Activated naive CD8-positive, alpha-beta T cell (primary cell): ENCODE measurements around the gene CELF2.

Source experiments
- H3K27ac Mint-ChIP-seq: one replicate; pipeline ENCODE4 v1.8.0; 2021; ENCODE audit warnings: mixed read lengths
- H3K27me3 Mint-ChIP-seq: one replicate; pipeline ENCODE4 v1.8.0; 2021; ENCODE audit warnings: mixed read lengths
- H3K36me3 Mint-ChIP-seq: one replicate; pipeline ENCODE4 v1.8.0; 2021; ENCODE audit warnings: mixed read lengths
- H3K4me1 Mint-ChIP-seq: one replicate; pipeline ENCODE4 v1.8.0; 2021; ENCODE audit warnings: low read depth, mixed read lengths
- H3K4me3 Mint-ChIP-seq: one replicate; pipeline ENCODE4 v1.8.0; 2021; ENCODE audit warnings: mild to moderate bottlenecking, mixed read lengths
- H3K9me3 Mint-ChIP-seq: one replicate; pipeline ENCODE4 v1.8.0; 2021; ENCODE audit warnings: low read depth, mixed read lengths

The CELF2 gene

GRCh38 chr10:11317936-11318670 is 300.4 kb downstream of the CELF2 start:
- Mint-ChIP-seq H3K4me3 (no peak overlapping the region), H3K4me1 (peaks cover 60% of the 10 kb centered on the region), H3K27ac (peak overlapping the region; percentile 90), H3K9me3 (no peaks in the 10 kb centered on the region), H3K27me3 (no peaks in the 10 kb centered on the region), H3K36me3 (peaks cover 19% of the 10 kb centered on the region)

- Mint-ChIP-seq H3K27ac (peak overlapping the region; percentile 90), H3K4me3 (no peak overlapping the region), H3K4me1 (peaks cover 64% of the 10 kb centered on the region), H3K36me3 (peaks cover 19% of the 10 kb centered on the region), H3K9me3 (no peaks in the 10 kb centered on the region), H3K27me3 (no peaks in the 10 kb centered on the region)
Measured at GRCh38 chr10:11318826-11319598, 301.3 kb downstream of the CELF2 start.

GRCh38 chr10:11319990-11320602 is 302.4 kb downstream of the CELF2 start:
- Mint-ChIP-seq H3K4me3 (peak overlapping the region; percentile 19), H3K36me3 (peaks cover 19% of the 10 kb centered on the region), H3K4me1 (peaks cover 65% of the 10 kb centered on the region), H3K27ac (peak overlapping the region; percentile 90), H3K27me3 (no peaks in the 10 kb centered on the region), H3K9me3 (no peaks in the 10 kb centered on the region)

- Mint-ChIP-seq H3K4me3 (no peak overlapping the region), H3K4me1 (peaks cover 67% of the 10 kb centered on the region), H3K27me3 (no peaks in the 10 kb centered on the region), H3K27ac (peak overlapping the region; percentile 90), H3K36me3 (peaks cover 19% of the 10 kb centered on the region), H3K9me3 (no peaks in the 10 kb centered on the region)
Measured at GRCh38 chr10:11320809-11321520, 303.3 kb downstream of the CELF2 start.

- H3K9me3 Mint-ChIP-seq, result no peaks in the 10 kb centered on the region
- H3K36me3 Mint-ChIP-seq, result peaks cover 19% of the 10 kb centered on the region
- peak overlapping the region; percentile 75 for H3K27ac Mint-ChIP-seq
- no peak overlapping the region for H3K4me3 Mint-ChIP-seq
- no peaks in the 10 kb centered on the region for H3K27me3 Mint-ChIP-seq
- peaks cover 58% of the 10 kb centered on the region for H3K4me1 Mint-ChIP-seq
Measured at GRCh38 chr10:11322698-11323097, 305.0 kb downstream of the CELF2 start.

GRCh38 chr10:11324761-11325321 is 307.2 kb downstream of the CELF2 start:
- peak overlapping the region; percentile 72 for H3K27ac Mint-ChIP-seq
- peaks cover 49% of the 10 kb centered on the region for H3K4me1 Mint-ChIP-seq

GRCh38 chr10:11325817-11326216 is 308.1 kb downstream of the CELF2 start:
- H3K27me3 Mint-ChIP-seq, result no peaks in the 10 kb centered on the region
- peaks cover 15% of the 10 kb centered on the region for H3K36me3 Mint-ChIP-seq
- peaks cover 48% of the 10 kb centered on the region for H3K4me1 Mint-ChIP-seq
- H3K27ac Mint-ChIP-seq, result peak overlapping the region; percentile 64
- no peak overlapping the region for H3K4me3 Mint-ChIP-seq
- no peaks in the 10 kb centered on the region for H3K9me3 Mint-ChIP-seq

More at GRCh38 chr10:11324761-11325321, 307.2 kb downstream of the CELF2 start:
- Mint-ChIP-seq H3K4me3 (no peak overlapping the region), H3K27me3 (no peaks in the 10 kb centered on the region), H3K9me3 (no peaks in the 10 kb centered on the region), H3K36me3 (peaks cover 14% of the 10 kb centered on the region)

- Mint-ChIP-seq H3K27me3 (no peaks in the 10 kb centered on the region), H3K4me1 (peaks cover 44% of the 10 kb centered on the region), H3K36me3 (peaks cover 12% of the 10 kb centered on the region), H3K9me3 (no peaks in the 10 kb centered on the region), H3K4me3 (no peak overlapping the region), H3K27ac (peak overlapping the region; percentile 64)
Measured at GRCh38 chr10:11326241-11326640, 308.6 kb downstream of the CELF2 start.

- H3K9me3 Mint-ChIP-seq, result no peaks in the 10 kb centered on the region
- peak overlapping the region; percentile 56 for H3K27ac Mint-ChIP-seq
- H3K27me3 Mint-ChIP-seq, result no peaks in the 10 kb centered on the region
- peaks cover 10% of the 10 kb centered on the region for H3K36me3 Mint-ChIP-seq
- H3K4me1 Mint-ChIP-seq, result peaks cover 43% of the 10 kb centered on the region
- no peak overlapping the region for H3K4me3 Mint-ChIP-seq
Measured at GRCh38 chr10:11326913-11327616, 309.4 kb downstream of the CELF2 start.

GRCh38 chr10:11328264-11329061 is 310.8 kb downstream of the CELF2 start:
- peaks cover 50% of the 10 kb centered on the region for H3K4me1 Mint-ChIP-seq
- peak overlapping the region; percentile 81 for H3K27ac Mint-ChIP-seq
- no peaks in the 10 kb centered on the region for H3K27me3 Mint-ChIP-seq
- H3K36me3 Mint-ChIP-seq, result peaks cover 8% of the 10 kb centered on the region
- H3K4me3 Mint-ChIP-seq, result no peak overlapping the region
- no peaks in the 10 kb centered on the region for H3K9me3 Mint-ChIP-seq

- H3K4me3 Mint-ChIP-seq, result no peak overlapping the region
- H3K4me1 Mint-ChIP-seq, result peaks cover 52% of the 10 kb centered on the region
- H3K27me3 Mint-ChIP-seq, result no peaks in the 10 kb centered on the region
- peak overlapping the region; percentile 81 for H3K27ac Mint-ChIP-seq
- H3K9me3 Mint-ChIP-seq, result no peaks in the 10 kb centered on the region
- peaks cover 8% of the 10 kb centered on the region for H3K36me3 Mint-ChIP-seq
Measured at GRCh38 chr10:11329062-11329673, 311.5 kb downstream of the CELF2 start.

GRCh38 chr10:11330383-11331045 is 312.8 kb downstream of the CELF2 start:
- Mint-ChIP-seq H3K27ac (peak overlapping the region; percentile 75), H3K27me3 (no peaks in the 10 kb centered on the region), H3K4me3 (no peak overlapping the region), H3K4me1 (peaks cover 54% of the 10 kb centered on the region), H3K9me3 (no peaks in the 10 kb centered on the region), H3K36me3 (peaks cover 8% of the 10 kb centered on the region)
